ENCODE results near the gene CRTAC1.

- TF ChIP-seq CTCF (optimal IDR thresholded peaks at IDR 0.05 in 1 of 3, IDR thresholded peaks at IDR 0.05 in 1 of 3, conservative IDR thresholded peaks at IDR 0.05 in 1 of 3; ENCODE audit: extremely low read depth in 1 of 3, insufficient read depth in 2 of 3, low read length in 3 of 3) = no peak
- TF ChIP-seq EZH2 (IDR thresholded peaks at IDR 0.05; ENCODE audit: low read length) = no peak
Observed at GRCh38 chr10:97823734-97824133, 206.7 kb downstream of the CRTAC1 start.

Measured in keratinocyte (primary cell).